Neural progenitor cell (in vitro differentiated cells): ENCODE measurements around the gene IL6R. TPM values are rescaled to one million over a fixed set of nuclear protein-coding genes. Genes with fewer than 3 reads are reported as not detected.
A peak's percentile ranks its signal among the peaks of the same experiment; 100 is the strongest.

ENCODE experiments used
- DNase-seq: peaks from one replicate; pipeline ENCODE4 v3.0.0-alpha.2; 2016; ENCODE audit warnings: low spot score
- H2AFZ ChIP-seq: fragments of 200-600 bp; sonication (generic); replicated peaks from 2 replicates; pipeline ENCODE4 v1.6.1; 2016; ENCODE audit warnings: antibody characterized with exemption
- H3F3A ChIP-seq: fragments of 200-600 bp; sonication (generic); 2 replicates; pipeline ENCODE4 v1.6.1; 2016; ENCODE audit warnings: antibody characterized with exemption, low read depth
- H3K27ac ChIP-seq: fragments of 200-600 bp; sonication (generic); 2 replicates; pipeline ENCODE4 v1.5.1; 2016; ENCODE audit warnings: mild to moderate bottlenecking
- H3K27me3 ChIP-seq: fragments of 200-600 bp; sonication (generic); 2 replicates; pipeline ENCODE4 v1.6.1; 2016; ENCODE audit warnings: mild to moderate bottlenecking, moderate library complexity
- H3K36me3 ChIP-seq: fragments of 200-600 bp; sonication (generic); 2 replicates; pipeline ENCODE4 v1.5.1; 2016
- H3K4me1 ChIP-seq: fragments of 200-600 bp; sonication (generic); 2 replicates; pipeline ENCODE4 v1.6.1; 2016; ENCODE audit warnings: mixed run types
- H3K4me2 ChIP-seq: fragments of 200-600 bp; sonication (generic); 2 replicates; pipeline ENCODE4 v1.6.1; 2016
- H3K4me3 ChIP-seq: fragments of 200-600 bp; sonication (generic); 2 replicates; pipeline ENCODE4 v1.5.1; 2016
- H3K79me2 ChIP-seq: fragments of 200-600 bp; sonication (generic); 2 replicates; pipeline ENCODE4 v1.6.1; 2016; ENCODE audit warnings: low read depth
- H3K9ac ChIP-seq: fragments of 200-600 bp; sonication (generic); 2 replicates; pipeline ENCODE4 v1.6.1; 2016
- H3K9me3 ChIP-seq: fragments of 200-600 bp; sonication (generic); 2 replicates; pipeline ENCODE4 v1.5.1; 2016; ENCODE audit warnings: low read depth
- H4K20me1 ChIP-seq: fragments of 200-600 bp; sonication (generic); 2 replicates; pipeline ENCODE4 v1.6.1; 2016; ENCODE audit warnings: low read depth
- H3K27ac Mint-ChIP-seq: 3 replicates; pipeline ENCODE4 v1.8.0; 2021; ENCODE audit warnings: mixed read lengths
- H3K27me3 Mint-ChIP-seq: 2 replicates; pipeline ENCODE4 v1.8.0; 2022; ENCODE audit warnings: low read depth, mild to moderate bottlenecking, inconsistent platforms, moderate library complexity, mixed read lengths; ENCODE audit not compliant: insufficient read depth
- H3K36me3 Mint-ChIP-seq: 3 replicates; pipeline ENCODE4 v1.8.0; 2021; ENCODE audit warnings: mixed read lengths
- H3K4me1 Mint-ChIP-seq: 3 replicates; pipeline ENCODE4 v1.8.0; 2021; ENCODE audit warnings: mixed read lengths
- H3K4me3 Mint-ChIP-seq: 3 replicates; pipeline ENCODE4 v1.8.0; 2021; ENCODE audit warnings: mild to moderate bottlenecking, moderate library complexity, mixed read lengths
- H3K9me3 Mint-ChIP-seq: 3 replicates; pipeline ENCODE4 v1.8.0; 2020; ENCODE audit warnings: mixed read lengths
- EZH2 ChIP-seq: fragments of 200-600 bp; sonication (generic); IDR thresholded peaks from 2 replicates; pipeline ENCODE4 v1.6.1; 2017; ENCODE audit warnings: antibody characterized with exemption, mild to moderate bottlenecking, moderate library complexity
- EZH2phosphoT487 ChIP-seq: fragments of 200-600 bp; sonication (generic); IDR thresholded peaks from 2 replicates; pipeline ENCODE4 v1.6.1; 2017; ENCODE audit warnings: antibody characterized with exemption
- total RNA-seq: library from RNA; depleted of rRNA; stranded (reverse); fragments of >200 nt; gene quantifications from 2 replicates; pipeline ENCODE4 v1.2.3, GENCODE V29; 2015; ENCODE audit warnings: low replicate concordance
- TF ChIP-seq, protein P1 (sequence below): fragments of 200-600 bp; sonication (generic); IDR thresholded peaks from 2 replicates; pipeline ENCODE4 v1.5.1; 2017; ENCODE audit warnings: antibody characterized with exemption, mild to moderate bottlenecking

The IL6R gene
- total RNA-seq, 1 donor from 2014 or later, result not detected

DNA sequence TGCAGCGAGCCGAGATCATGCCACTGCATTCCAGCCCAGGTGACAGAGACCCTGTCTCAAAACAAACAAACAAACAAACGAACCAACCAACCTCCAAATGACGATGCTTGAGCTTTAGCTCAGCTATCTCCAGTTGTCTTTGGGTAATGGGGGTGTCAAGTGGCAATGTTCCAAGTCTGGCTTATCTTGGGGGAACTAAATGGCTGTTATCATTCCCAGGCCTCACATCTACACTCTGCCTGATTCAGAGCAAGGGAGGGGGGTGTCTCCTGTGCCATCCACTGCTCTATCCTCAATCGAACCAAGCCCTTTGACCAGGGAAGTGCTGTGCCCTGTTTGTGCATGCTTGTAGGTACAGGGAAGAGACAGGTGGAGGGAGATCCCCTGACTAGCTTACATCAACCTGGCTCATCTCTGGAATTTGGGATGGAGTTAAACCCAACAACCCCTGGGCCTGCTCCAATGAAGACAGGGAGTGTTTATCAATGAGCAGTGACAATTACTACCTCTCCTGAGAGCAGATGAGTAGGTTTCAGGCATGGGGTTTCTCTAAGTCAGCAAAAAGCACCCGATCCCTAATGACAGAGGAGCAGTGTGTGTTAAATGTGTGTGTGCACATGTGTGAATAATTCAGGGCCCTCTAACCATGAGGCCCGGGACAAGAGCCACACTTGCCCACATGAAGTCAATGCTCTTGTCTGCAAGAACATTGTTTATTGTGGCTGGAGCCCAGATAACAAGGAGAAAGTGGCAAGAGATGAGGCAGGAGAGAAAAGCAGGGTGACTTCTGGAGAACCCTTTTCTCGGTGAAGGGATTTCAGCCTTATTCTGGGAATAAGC is 20.3 kb upstream of the IL6R start:
- Mint-ChIP-seq H3K27ac (no peak overlapping the region), H3K4me1 (no peaks in the 10 kb centered on the region), H3K36me3 (no peaks in the 10 kb centered on the region), H3K9me3 (no peaks in the 10 kb centered on the region), H3K27me3 (peaks cover 5% of the 10 kb centered on the region), H3K4me3 (peak overlapping the region; percentile 34)
- H3K4me2 ChIP-seq, result no peak overlapping the region
- TF ChIP-seq EZH2 (no peak), EZH2phosphoT487 (no peak)
- TF ChIP-seq, protein P1, sequence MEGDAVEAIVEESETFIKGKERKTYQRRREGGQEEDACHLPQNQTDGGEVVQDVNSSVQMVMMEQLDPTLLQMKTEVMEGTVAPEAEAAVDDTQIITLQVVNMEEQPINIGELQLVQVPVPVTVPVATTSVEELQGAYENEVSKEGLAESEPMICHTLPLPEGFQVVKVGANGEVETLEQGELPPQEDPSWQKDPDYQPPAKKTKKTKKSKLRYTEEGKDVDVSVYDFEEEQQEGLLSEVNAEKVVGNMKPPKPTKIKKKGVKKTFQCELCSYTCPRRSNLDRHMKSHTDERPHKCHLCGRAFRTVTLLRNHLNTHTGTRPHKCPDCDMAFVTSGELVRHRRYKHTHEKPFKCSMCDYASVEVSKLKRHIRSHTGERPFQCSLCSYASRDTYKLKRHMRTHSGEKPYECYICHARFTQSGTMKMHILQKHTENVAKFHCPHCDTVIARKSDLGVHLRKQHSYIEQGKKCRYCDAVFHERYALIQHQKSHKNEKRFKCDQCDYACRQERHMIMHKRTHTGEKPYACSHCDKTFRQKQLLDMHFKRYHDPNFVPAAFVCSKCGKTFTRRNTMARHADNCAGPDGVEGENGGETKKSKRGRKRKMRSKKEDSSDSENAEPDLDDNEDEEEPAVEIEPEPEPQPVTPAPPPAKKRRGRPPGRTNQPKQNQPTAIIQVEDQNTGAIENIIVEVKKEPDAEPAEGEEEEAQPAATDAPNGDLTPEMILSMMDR, result no peak
- H3K79me2 ChIP-seq, result no peaks in the 10 kb centered on the region
- H3K4me3 ChIP-seq, result no peak overlapping the region
- H4K20me1 ChIP-seq, result no peaks in the 10 kb centered on the region
- H3K4me1 ChIP-seq, result no peaks in the 10 kb centered on the region
- no peaks in the 10 kb centered on the region for H3K36me3 ChIP-seq
- no peak overlapping the region for H3K27ac ChIP-seq
- DNase-seq, result no peak
- H3K9me3 ChIP-seq, result no peaks in the 10 kb centered on the region
- no peaks in the 10 kb centered on the region for H3F3A ChIP-seq
- H3K9ac ChIP-seq, result no peak overlapping the region
- no peak overlapping the region for H2AFZ ChIP-seq
- no peaks in the 10 kb centered on the region for H3K27me3 ChIP-seq

DNA sequence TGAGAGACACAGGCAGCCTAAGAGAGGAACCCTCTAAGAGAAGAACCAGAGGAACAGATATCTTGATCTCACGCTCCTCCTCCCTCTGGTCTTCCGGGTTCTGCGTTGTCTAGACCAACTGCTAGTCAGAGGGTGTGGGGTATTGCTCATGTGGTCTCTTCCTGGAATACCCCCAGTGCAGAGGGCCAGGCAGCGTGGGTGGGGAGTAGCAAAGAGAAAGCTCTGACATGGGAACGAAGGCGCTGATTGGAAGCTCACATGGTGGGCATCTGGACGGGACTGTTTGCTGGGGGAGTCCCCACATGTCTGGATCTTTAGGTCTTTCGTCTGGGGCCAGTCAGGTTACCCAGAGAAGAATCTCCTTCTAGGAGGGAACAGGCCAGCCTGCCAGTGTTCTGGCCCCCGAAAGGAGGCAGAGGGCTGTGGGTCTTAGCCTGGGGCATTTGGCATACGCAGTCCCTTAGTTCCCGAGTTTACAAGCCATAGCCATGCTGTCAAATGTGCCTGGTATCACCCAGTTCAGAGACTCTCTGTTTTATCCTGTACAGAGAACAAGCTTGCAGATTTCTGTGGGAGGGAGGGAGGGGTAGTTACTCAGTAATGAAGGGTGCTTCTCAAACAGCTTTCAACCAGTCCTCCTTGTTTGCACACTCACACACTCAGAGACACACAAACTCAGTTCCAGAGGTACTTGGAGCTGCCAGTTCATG is 18.3 kb upstream of the IL6R start:
- H3K4me3 ChIP-seq, result no peak overlapping the region
- no peak for TF ChIP-seq EZH2phosphoT487
- TF ChIP-seq EZH2, result no peak
- TF ChIP-seq, protein P1, result no peak
- H3K4me2 ChIP-seq, result no peak overlapping the region
- no peaks in the 10 kb centered on the region for H3K79me2 ChIP-seq
- Mint-ChIP-seq H3K4me3 (no peak overlapping the region), H3K27ac (no peak overlapping the region), H3K36me3 (no peaks in the 10 kb centered on the region), H3K27me3 (peaks cover 5% of the 10 kb centered on the region), H3K4me1 (no peaks in the 10 kb centered on the region), H3K9me3 (no peaks in the 10 kb centered on the region)
- no peaks in the 10 kb centered on the region for H4K20me1 ChIP-seq
- no peaks in the 10 kb centered on the region for H3K27me3 ChIP-seq
- H2AFZ ChIP-seq, result no peak overlapping the region
- no peak overlapping the region for H3K9ac ChIP-seq
- H3K9me3 ChIP-seq, result no peaks in the 10 kb centered on the region
- H3K4me1 ChIP-seq, result no peaks in the 10 kb centered on the region
- no peak for DNase-seq
- H3K27ac ChIP-seq, result no peak overlapping the region
- H3K36me3 ChIP-seq, result no peaks in the 10 kb centered on the region
- H3F3A ChIP-seq, result no peaks in the 10 kb centered on the region

DNA sequence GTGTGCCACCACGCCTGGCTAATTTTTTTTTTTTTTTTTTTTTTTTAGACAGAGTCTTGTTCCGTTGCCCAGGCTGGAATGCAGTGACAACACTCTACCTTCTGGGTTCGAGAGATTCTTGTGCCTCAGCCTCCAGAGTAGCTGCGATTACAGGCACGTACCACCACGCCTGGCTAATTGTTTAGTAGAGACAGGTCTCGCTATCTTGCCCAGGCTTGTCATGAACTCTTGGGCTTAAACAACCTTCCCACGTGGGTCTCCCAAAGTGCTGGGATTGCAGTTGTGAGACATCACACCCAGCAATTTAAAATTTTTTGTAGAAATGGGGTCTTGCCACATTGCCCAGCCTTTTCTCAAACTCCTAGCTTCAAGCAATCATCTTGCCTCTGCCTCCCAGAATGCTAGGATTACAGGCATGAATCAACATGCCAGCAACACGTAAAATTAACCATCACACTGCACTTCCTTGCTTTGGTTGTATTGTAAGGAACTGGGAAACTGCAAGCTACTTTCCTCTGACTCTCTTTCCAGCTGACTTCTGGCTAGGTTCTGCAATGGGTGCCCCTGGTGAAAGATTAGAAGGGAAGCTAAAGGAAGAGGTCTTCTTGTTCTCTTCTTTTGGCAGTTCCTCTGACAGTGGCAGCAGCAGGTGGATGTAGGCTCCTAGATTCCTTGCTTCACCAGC is 13.9 kb upstream of the IL6R start:
- H3K4me1 ChIP-seq, result no peaks in the 10 kb centered on the region
- H3K27me3 ChIP-seq, result no peaks in the 10 kb centered on the region
- no peaks in the 10 kb centered on the region for H3K79me2 ChIP-seq
- H3K27ac ChIP-seq, result no peak overlapping the region
- no peak overlapping the region for H3K4me3 ChIP-seq
- Mint-ChIP-seq H3K27me3 (no peaks in the 10 kb centered on the region), H3K9me3 (peaks cover 8% of the 10 kb centered on the region), H3K27ac (peak overlapping the region; percentile 25), H3K4me1 (no peaks in the 10 kb centered on the region), H3K36me3 (no peaks in the 10 kb centered on the region), H3K4me3 (peak overlapping the region; percentile 41)
- peak overlapping the region; percentile 0 for H2AFZ ChIP-seq
- no peaks in the 10 kb centered on the region for H3K36me3 ChIP-seq
- H3F3A ChIP-seq, result no peaks in the 10 kb centered on the region
- no peaks in the 10 kb centered on the region for H4K20me1 ChIP-seq
- TF ChIP-seq EZH2, result no peak
- TF ChIP-seq, protein P1, result no peak
- TF ChIP-seq EZH2phosphoT487, result no peak
- no peak overlapping the region for H3K4me2 ChIP-seq
- no peaks in the 10 kb centered on the region for H3K9me3 ChIP-seq
- DNase-seq, result no peak
- no peak overlapping the region for H3K9ac ChIP-seq
